Testis (tissue), 3 donors: Measurements from ENCODE around the gene EEF1G. TPM values are rescaled to one million over a fixed set of nuclear protein-coding genes. Genes with fewer than 3 reads are reported as not detected.
A peak's percentile ranks its signal among the peaks of the same experiment; 100 is the strongest.
"Not testable (repeated sequence)": the region's sequence is repeated elsewhere in the genome, so short reads cannot be mapped to it uniquely, and the experiment has no call there.

ENCODE experiments used
- DNase-seq: peaks from one replicate; pipeline ENCODE4 v3.0.0-alpha.2; 2019
- H3K27ac ChIP-seq, 2 donors: fragments of 200-600 bp; sonication (generic); one replicate each; pipeline ENCODE4 v1.5.1; 2019
- H3K27me3 ChIP-seq: fragments of 200-600 bp; sonication (generic); one replicate; pipeline ENCODE4 v1.5.1; 2019
- H3K36me3 ChIP-seq: fragments of 200-600 bp; sonication (generic); one replicate; pipeline ENCODE4 v1.5.1; 2017; ENCODE audit warnings: low read depth; ENCODE audit errors: missing control alignments
- H3K4me1 ChIP-seq: fragments of 200-600 bp; sonication (generic); one replicate; pipeline ENCODE4 v1.5.1; 2019
- H3K4me3 ChIP-seq, 2 donors: fragments of 200-600 bp; sonication (generic); one replicate each; pipeline ENCODE4 v1.5.1; 2017 to 2019
- H3K9me3 ChIP-seq: fragments of 200-600 bp; sonication (generic); one replicate; pipeline ENCODE4 v1.5.1; 2017
- CTCF ChIP-seq, 3 experiments: fragments of 450-650 bp in 2 of 3; fragments of 200-600 bp in 1 of 3; sonication (generic) in 1 of 3; IDR thresholded peaks; one replicate each; pipeline ENCODE4 v1.5.1; 2016 to 2019; ENCODE audit warnings: antibody characterized with exemption in 3 of 3, mild to moderate bottlenecking in 2 of 3, moderate library complexity in 1 of 3
- POLR2A ChIP-seq: fragments of 450-650 bp; IDR thresholded peaks from one replicate; pipeline ENCODE4 v1.6.1; 2017; ENCODE audit warnings: antibody characterized with exemption, mild to moderate bottlenecking, moderate library complexity
- WGBS, 2 donors: methylation state at CpG; one replicate each; pipeline ENCODE4 v1.1.5; 2018; 5-methylcytosine and 5-hydroxymethylcytosine counted together
- intact Hi-C: fragments of 100-400 bp; cut with DNase I; formaldehyde crosslinking; loops from one replicate; pipeline ENCODE4 v1.15.1; 2023; ENCODE audit warnings: low total_unique reads
- polyA plus RNA-seq: library from polyadenylated mRNA; stranded (reverse); fragments of 350-450 nt; fragmentation: Illumina TruSeq; extraction: RNeasy Lipid Tissue Mini Kit (QIAGEN cat#74804); gene quantifications from one replicate; pipeline ENCODE4 v1.2.3, GENCODE V29; 2014; ENCODE audit warnings: low read depth, low replicate concordance; ENCODE audit not compliant: insufficient read depth
- total RNA-seq, 2 donors: library from RNA; depleted of rRNA; stranded (reverse); fragments of >200 nt; gene quantifications; one replicate each; pipeline ENCODE4 v1.2.3, GENCODE V29; 2016

EEF1G gene
- total and polyA plus RNA-seq, 3 donors from 2014 or later = 607 to 1,165 (median 868) TPM

GRCh38 chr11:62574363-62575071 is 826 bp upstream of the EEF1G start:
- peak; percentile 58 for DNase-seq
- Histone ChIP-seq H3K4me3 (peak overlapping the region; percentile 69 to 95), H3K36me3 (no peaks in the 10 kb centered on the region), H3K4me1 (peaks cover 28% of the 10 kb centered on the region), H3K27ac (peak overlapping the region; percentile 87 to 95), H3K27me3 (no peaks in the 10 kb centered on the region), H3K9me3 (no peaks in the 10 kb centered on the region)
- WGBS, 2 donors = 0% methylated on average over 23 to 33 of the region's 33 CpGs
- intact Hi-C loops = no loop called here
- TF ChIP-seq POLR2A = no peak
- no peak for TF ChIP-seq CTCF (IDR thresholded peaks at IDR 0.05)

- peak overlapping the region; percentile 69 to 95 for H3K4me3 ChIP-seq
- H3K36me3 ChIP-seq = no peaks in the 10 kb centered on the region
- no peaks in the 10 kb centered on the region for H3K27me3 ChIP-seq
- DNase-seq = peak; percentile 47
- TF ChIP-seq POLR2A (no peak), CTCF (IDR thresholded peaks at IDR 0.05) (no peak)
- WGBS, 2 donors = 0 to 1% methylated on average over 33 of the region's 33 CpGs
- intact Hi-C loops = no loop called here
- H3K9me3 ChIP-seq = no peaks in the 10 kb centered on the region
- H3K4me1 ChIP-seq = peaks cover 28% of the 10 kb centered on the region
- H3K27ac ChIP-seq = peak overlapping the region; percentile 83 to 90
Measured at GRCh38 chr11:62573006-62573591, 592 bp downstream of the EEF1G start.

GRCh38 chr11:62572431-62572830 is 1.3 kb downstream of the EEF1G start:
- peak overlapping the region in 1 of 2 donors; percentile 83 for H3K27ac ChIP-seq
- DNase-seq = no peak
- intact Hi-C loops = no loop called here
- no peaks in the 10 kb centered on the region for H3K36me3 ChIP-seq
- no peaks in the 10 kb centered on the region for H3K9me3 ChIP-seq
- H3K4me3 ChIP-seq = peak overlapping the region in 1 of 2 donors; percentile 95
- no peak for TF ChIP-seq CTCF (IDR thresholded peaks at IDR 0.05)
- TF ChIP-seq POLR2A = no peak
- H3K4me1 ChIP-seq = peaks cover 28% of the 10 kb centered on the region
- 59 to 63% methylated on average over 12 of the region's 12 CpGs for WGBS, 2 donors
- H3K27me3 ChIP-seq = no peaks in the 10 kb centered on the region

- 57 to 59% methylated on average over 5 of the region's 5 CpGs for WGBS, 2 donors
- H3K27me3 ChIP-seq, H3K36me3 ChIP-seq, H3K27ac ChIP-seq, H3K4me3 ChIP-seq, DNase-seq, intact Hi-C loops, H3K9me3 ChIP-seq: not testable (repeated sequence)
- H3K4me1 ChIP-seq = peaks cover 27% of the 10 kb centered on the region
Measured at GRCh38 chr11:62571493-62571892, 2.2 kb downstream of the EEF1G start.

- 92 to 94% methylated on average over 5 of the region's 5 CpGs for WGBS, 2 donors
- H3K4me3 ChIP-seq, H3K27me3 ChIP-seq, H3K9me3 ChIP-seq, intact Hi-C loops, H3K36me3 ChIP-seq, DNase-seq, H3K27ac ChIP-seq: not testable (repeated sequence)
- H3K4me1 ChIP-seq = peaks cover 21% of the 10 kb centered on the region
Measured at GRCh38 chr11:62570903-62571302, 2.8 kb downstream of the EEF1G start.
